K562 (cell line): Measurements from ENCODE around the gene SAFB. TPM values are rescaled to one million over a fixed set of nuclear protein-coding genes. Genes with fewer than 3 reads are reported as not detected.

Experiments
- ATF3 ChIP-seq, 2 experiments: fragments of 450-650 bp in 1 of 2; sonication (generic) in 1 of 2; formaldehyde crosslinking in 1 of 2; IDR thresholded peaks in 1 of 2; conservative IDR thresholded peaks in 1 of 2; 2 replicates each; pipeline versions ENCODE4 v1.6.1 to v1.8.1; 2016 to 2023; ENCODE audit warnings: mild to moderate bottlenecking in 2 of 2, moderate library complexity in 2 of 2, inconsistent platforms in 1 of 2, missing genetic modification reagents in 1 of 2
- BHLHE40 ChIP-seq: IDR thresholded peaks from 2 replicates; pipeline ENCODE4 v1.6.1; 2011; ENCODE audit warnings: low read length, improper control_type of control experiment
- C11orf30 ChIP-seq: fragments of 450-650 bp; IDR thresholded peaks from 2 replicates; pipeline ENCODE4 v1.6.1; 2016; ENCODE audit warnings: low read depth, mild to moderate bottlenecking
- GTF3C2 ChIP-seq: IDR thresholded peaks from 3 replicates; pipeline ENCODE4 v1.6.1; 2011; ENCODE audit warnings: borderline replicate concordance, mild to moderate bottlenecking, moderate library complexity; ENCODE audit not compliant: insufficient read length; ENCODE audit errors: extremely low read depth
- IFI16 ChIP-seq: fragments of 250-450 bp; sonication (Bioruptor Pico); IDR thresholded peaks from 2 replicates; pipeline ENCODE4 v2.1.2; 2022; ENCODE audit warnings: mild to moderate bottlenecking, inconsistent platforms
- ZNF668 ChIP-seq: fragments of 250-450 bp; sonication (Bioruptor Pico); IDR thresholded peaks from 2 replicates; pipeline ENCODE4 v1.8.0; 2022; ENCODE audit warnings: mild to moderate bottlenecking, inconsistent platforms
- ZNF785 ChIP-seq: fragments of 250-450 bp; sonication (Bioruptor Pico); IDR thresholded peaks from 2 replicates; pipeline ENCODE4 v1.4.0; 2020; ENCODE audit warnings: mild to moderate bottlenecking
- polyA plus RNA-seq, 8 experiments: library from polyadenylated mRNA; depleted of rRNA in 4 of 8; stranded (reverse) in 5 of 8; unstranded in 3 of 8; fragments of >200 nt; fragmentation: Nextera tagmentation in 2 of 8; fragmentation: Illumina TruSeq in 1 of 8; extraction: Ambion mirVana in 2 of 8; extraction: Trizol in 1 of 8; gene quantifications; 2 replicates each; pipeline versions ENCODE4 v1.2.1 to v1.2.3, GENCODE V29; 2011 to 2014; ENCODE audit warnings: inconsistent platforms in 1 of 8, missing spikeins in 1 of 8
- total RNA-seq, 7 experiments: library from RNA; depleted of rRNA in 6 of 7; stranded (reverse); fragments of >200 nt in 6 of 7; fragmentation: Illumina TruSeq in 2 of 7; extraction: Trizol in 2 of 7; gene quantifications; 2 replicates each; pipeline versions ENCODE4 v1.2.1 to v1.2.3, GENCODE V29; 2011 to 2021; ENCODE audit warnings: low replicate concordance in 1 of 7

Gene SAFB
- total and polyA plus RNA-seq, 9 of the 15 experiments (the other 6 are each of a cell fraction or from before 2014, with no cell fraction given), result 1.1 to 151 (median 83.1) TPM

GRCh38 chr19:5679289-5680083, 56.6 kb downstream of the SAFB start (continued):
- TF ChIP-seq ATF3 (IDR thresholded peaks at IDR 0.05) (no peak), ATF3 (CRISPR knock-in tag; conservative IDR thresholded peaks at IDR 0.05) (0 out of 2 replicates have a peak, but pooled peaks have one; percentile 76), GTF3C2 (no peak), C11orf30 (no peak), ZNF785 (CRISPR knock-in tag) (no peak), ZNF668 (CRISPR knock-in tag) (no peak), IFI16 (CRISPR knock-in tag) (no peak), BHLHE40 (no peak)
